ENCODE measurements around the gene USF1. TPM values are rescaled to one million over a fixed set of nuclear protein-coding genes. Genes with fewer than 3 reads are reported as not detected.

The USF1 gene
- total RNA-seq, 1 donor from 2014 or later = 58.4 TPM

GRCh38 chr1:161086457-161086856, 40.7 kb upstream of the USF1 start:
- FAIRE-seq (no peak), DNase-seq (ENCODE audit: low read depth) (no peak)
- H3K36me3 ChIP-seq (ENCODE audit: control insufficient read depth, insufficient read depth, low read length) = no peaks in the 10 kb centered on the region
- H3K27me3 ChIP-seq (ENCODE audit: control insufficient read depth, insufficient read depth, low read length) = no peaks in the 10 kb centered on the region
- no peak for TF ChIP-seq CTCF (IDR thresholded peaks at IDR 0.05; ENCODE audit: insufficient read depth, low read length, severe bottlenecking)
- H3K4me3 ChIP-seq (ENCODE audit: low read depth, low read length) = peak overlapping the region; percentile 62

GRCh38 chr1:161085165-161085564, 39.4 kb upstream of the USF1 start:
- peak; percentile 27 for DNase-seq (ENCODE audit: low read depth)
- FAIRE-seq = no peak
- no peak for TF ChIP-seq CTCF (IDR thresholded peaks at IDR 0.05; ENCODE audit: insufficient read depth, low read length, severe bottlenecking)
- Histone ChIP-seq H3K27me3 (ENCODE audit: control insufficient read depth, insufficient read depth, low read length) (no peaks in the 10 kb centered on the region), H3K4me3 (ENCODE audit: low read depth, low read length) (no peak overlapping the region), H3K36me3 (ENCODE audit: control insufficient read depth, insufficient read depth, low read length) (no peaks in the 10 kb centered on the region)

- Histone ChIP-seq H3K36me3 (ENCODE audit: control insufficient read depth, insufficient read depth, low read length) (no peaks in the 10 kb centered on the region), H3K27me3 (ENCODE audit: control insufficient read depth, insufficient read depth, low read length) (no peaks in the 10 kb centered on the region), H3K4me3 (ENCODE audit: low read depth, low read length) (no peak overlapping the region)
- FAIRE-seq (no peak), DNase-seq (ENCODE audit: low read depth) (no peak)
- TF ChIP-seq CTCF (IDR thresholded peaks at IDR 0.05; ENCODE audit: insufficient read depth, low read length, severe bottlenecking) = no peak
These were observed 38.8 kb upstream of the USF1 start for GRCh38 chr1:161084597-161084988.

- Histone ChIP-seq H3K36me3 (ENCODE audit: control insufficient read depth, insufficient read depth, low read length) (no peaks in the 10 kb centered on the region), H3K4me3 (ENCODE audit: low read depth, low read length) (no peak overlapping the region), H3K27me3 (ENCODE audit: control insufficient read depth, insufficient read depth, low read length) (no peaks in the 10 kb centered on the region)
- TF ChIP-seq CTCF (IDR thresholded peaks at IDR 0.05; ENCODE audit: insufficient read depth, low read length, severe bottlenecking) = no peak
- FAIRE-seq (peak; percentile 83), DNase-seq (ENCODE audit: low read depth) (peak; percentile 40)
These were observed 38.2 kb upstream of the USF1 start for GRCh38 chr1:161083748-161084596.

- peak; percentile 97 for DNase-seq (ENCODE audit: low read depth)
- H3K36me3 ChIP-seq (ENCODE audit: control insufficient read depth, insufficient read depth, low read length) = no peaks in the 10 kb centered on the region
- no peaks in the 10 kb centered on the region for H3K27me3 ChIP-seq (ENCODE audit: control insufficient read depth, insufficient read depth, low read length)
- peak; percentile 52 for FAIRE-seq
- no peak for TF ChIP-seq CTCF (IDR thresholded peaks at IDR 0.05; ENCODE audit: insufficient read depth, low read length, severe bottlenecking)
- H3K4me3 ChIP-seq (ENCODE audit: low read depth, low read length) = peak overlapping the region; percentile 9
These were observed 37.4 kb upstream of the USF1 start for GRCh38 chr1:161082996-161083747.

All from bronchial epithelial cell (primary cell).